ENCODE results near the gene STRA8. TPM values are rescaled to one million over a fixed set of nuclear protein-coding genes. Genes with fewer than 3 reads are reported as not detected.

The STRA8 gene
- total RNA-seq, 2 donors from 2014 or later: not detected

- DNase-seq (ENCODE audit: low spot score): no peak
- Histone ChIP-seq H3K4me3 (no peak overlapping the region), H3K36me3 (no peaks in the 10 kb centered on the region), H3K4me1 (no peaks in the 10 kb centered on the region), H3K27me3 (no peaks in the 10 kb centered on the region), H3K27ac (no peak overlapping the region), H3K9me3 (no peaks in the 10 kb centered on the region)
- no peak for TF ChIP-seq CTCF (IDR thresholded peaks at IDR 0.05)
These were observed 50.5 kb downstream of the STRA8 start for GRCh38 chr7:135283959-135284638.

- no peak for TF ChIP-seq CTCF (IDR thresholded peaks at IDR 0.05)
- Histone ChIP-seq H3K36me3 (no peaks in the 10 kb centered on the region), H3K27me3 (no peaks in the 10 kb centered on the region), H3K4me3 (no peak overlapping the region), H3K4me1 (no peaks in the 10 kb centered on the region), H3K27ac (no peak overlapping the region), H3K9me3 (no peaks in the 10 kb centered on the region)
- no peak for DNase-seq (ENCODE audit: low spot score)
These were observed 52.1 kb downstream of the STRA8 start for GRCh38 chr7:135285547-135286233.

- Histone ChIP-seq H3K9me3 (no peaks in the 10 kb centered on the region), H3K36me3 (no peaks in the 10 kb centered on the region), H3K4me1 (no peaks in the 10 kb centered on the region), H3K27ac (no peak overlapping the region), H3K27me3 (no peaks in the 10 kb centered on the region), H3K4me3 (no peak overlapping the region)
- DNase-seq (ENCODE audit: low spot score): no peak
- no peak for TF ChIP-seq CTCF (IDR thresholded peaks at IDR 0.05)
These were observed 53.2 kb downstream of the STRA8 start for GRCh38 chr7:135286876-135287275.

GRCh38 chr7:135290594-135290993 is 57.0 kb downstream of the STRA8 start:
- TF ChIP-seq CTCF (IDR thresholded peaks at IDR 0.05): no peak
- Histone ChIP-seq H3K4me3 (no peak overlapping the region), H3K36me3 (no peaks in the 10 kb centered on the region), H3K27ac (no peak overlapping the region), H3K9me3 (no peaks in the 10 kb centered on the region), H3K4me1 (no peaks in the 10 kb centered on the region), H3K27me3 (no peaks in the 10 kb centered on the region)
- DNase-seq (ENCODE audit: low spot score): no peak

- no peaks in the 10 kb centered on the region for H3K27me3 ChIP-seq
- TF ChIP-seq CTCF (IDR thresholded peaks at IDR 0.05): no peak
- no peak for DNase-seq (ENCODE audit: low spot score)
- no peaks in the 10 kb centered on the region for H3K9me3 ChIP-seq
- no peaks in the 10 kb centered on the region for H3K4me1 ChIP-seq
- H3K36me3 ChIP-seq: no peaks in the 10 kb centered on the region
- H3K4me3 ChIP-seq: no peak overlapping the region
- no peak overlapping the region for H3K27ac ChIP-seq
These were observed 58.2 kb downstream of the STRA8 start for GRCh38 chr7:135291809-135292253.
